ENCODE data around the gene ACER2.

ACER2 gene

DNA sequence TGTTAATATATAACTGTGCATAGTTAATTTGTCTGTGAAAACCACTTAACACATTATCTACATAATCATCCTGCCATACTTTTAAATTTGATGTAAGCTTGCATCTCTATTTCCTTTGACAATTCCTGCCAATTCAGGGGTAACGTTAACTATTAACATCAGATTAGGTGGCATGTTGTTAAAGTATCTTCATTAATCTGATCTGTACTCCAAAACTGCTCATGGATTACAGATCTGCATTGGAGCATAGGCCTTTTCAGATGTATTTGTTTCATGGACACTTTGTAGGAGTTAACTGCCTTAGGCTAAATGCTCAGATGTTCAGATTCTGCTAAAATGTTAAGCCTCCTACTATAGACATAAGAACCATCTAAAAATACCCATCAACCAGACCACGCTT is 31.9 kb upstream of the ACER2 start:
- TF ChIP-seq ZNF384 (IDR thresholded peaks at IDR 0.05) (no peak), TARDBP (IDR thresholded peaks at IDR 0.05) (no peak), ELF4 (IDR thresholded peaks at IDR 0.05) (no peak), NFRKB (IDR thresholded peaks at IDR 0.05) (no peak), BHLHE40 (IDR thresholded peaks at IDR 0.05; ENCODE audit: borderline replicate concordance) (no peak), HDGF (IDR thresholded peaks at IDR 0.05; ENCODE audit: borderline replicate concordance) (no peak), L3MBTL2 (conservative IDR thresholded peaks at IDR 0.05) (no peak), SUZ12 (IDR thresholded peaks at IDR 0.05) (no peak), FOXA1 (IDR thresholded peaks at IDR 0.05) (no peak), SP1 (IDR thresholded peaks at IDR 0.05) (no peak), FOXM1 (IDR thresholded peaks at IDR 0.05; ENCODE audit: borderline replicate concordance) (no peak), CTBP1 (IDR thresholded peaks at IDR 0.05; ENCODE audit: borderline replicate concordance) (no peak), LEF1 (IDR thresholded peaks at IDR 0.05; ENCODE audit: borderline replicate concordance) (no peak), ARNT (IDR thresholded peaks at IDR 0.05) (no peak), FOXK2 (IDR thresholded peaks at IDR 0.05) (no peak)
- TF ChIP-seq, protein P1, sequence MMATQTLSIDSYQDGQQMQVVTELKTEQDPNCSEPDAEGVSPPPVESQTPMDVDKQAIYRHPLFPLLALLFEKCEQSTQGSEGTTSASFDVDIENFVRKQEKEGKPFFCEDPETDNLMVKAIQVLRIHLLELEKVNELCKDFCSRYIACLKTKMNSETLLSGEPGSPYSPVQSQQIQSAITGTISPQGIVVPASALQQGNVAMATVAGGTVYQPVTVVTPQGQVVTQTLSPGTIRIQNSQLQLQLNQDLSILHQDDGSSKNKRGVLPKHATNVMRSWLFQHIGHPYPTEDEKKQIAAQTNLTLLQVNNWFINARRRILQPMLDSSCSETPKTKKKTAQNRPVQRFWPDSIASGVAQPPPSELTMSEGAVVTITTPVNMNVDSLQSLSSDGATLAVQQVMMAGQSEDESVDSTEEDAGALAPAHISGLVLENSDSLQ (IDR thresholded peaks at IDR 0.05): no peak
- ChIA-PET CTCF (no interaction called here), POLR2A (no interaction called here)

DNA sequence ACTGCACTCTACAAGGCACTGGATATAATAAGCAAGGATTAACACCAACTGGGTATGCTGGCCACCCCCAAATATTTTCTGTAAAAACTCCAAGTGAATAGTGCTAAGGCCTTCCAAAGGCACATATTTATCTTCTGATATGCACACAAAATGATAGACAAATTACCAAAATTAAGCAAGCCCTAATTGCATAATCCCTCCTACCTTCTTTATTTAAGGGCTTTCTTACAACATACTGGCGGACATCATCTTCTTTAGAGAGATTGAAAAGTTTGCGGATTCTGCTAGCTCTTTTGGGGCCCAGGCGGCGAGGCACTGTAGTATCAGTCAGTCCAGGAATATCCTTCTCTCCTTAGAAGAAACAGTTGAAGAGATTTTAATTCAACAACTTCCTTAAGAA is 30.6 kb upstream of the ACER2 start:
- POLR2A ChIA-PET: no interaction called here
- CTCF ChIA-PET: no interaction called here
- no peak for TF ChIP-seq TARDBP (IDR thresholded peaks at IDR 0.05)
- no peak for TF ChIP-seq CTBP1 (IDR thresholded peaks at IDR 0.05; ENCODE audit: borderline replicate concordance)
- TF ChIP-seq ZNF384 (IDR thresholded peaks at IDR 0.05): no peak
- TF ChIP-seq, protein P1 (IDR thresholded peaks at IDR 0.05): no peak
- no peak for TF ChIP-seq SUZ12 (IDR thresholded peaks at IDR 0.05)
- no peak for TF ChIP-seq L3MBTL2 (conservative IDR thresholded peaks at IDR 0.05)
- no peak for TF ChIP-seq FOXA1 (IDR thresholded peaks at IDR 0.05)
- TF ChIP-seq ELF4 (IDR thresholded peaks at IDR 0.05): no peak
- DNase-seq (ENCODE audit: extremely low spot score): no peak

More for the DNA sequence above, 31.9 kb upstream of the ACER2 start:
- DNase-seq (ENCODE audit: extremely low spot score): no peak

DNA sequence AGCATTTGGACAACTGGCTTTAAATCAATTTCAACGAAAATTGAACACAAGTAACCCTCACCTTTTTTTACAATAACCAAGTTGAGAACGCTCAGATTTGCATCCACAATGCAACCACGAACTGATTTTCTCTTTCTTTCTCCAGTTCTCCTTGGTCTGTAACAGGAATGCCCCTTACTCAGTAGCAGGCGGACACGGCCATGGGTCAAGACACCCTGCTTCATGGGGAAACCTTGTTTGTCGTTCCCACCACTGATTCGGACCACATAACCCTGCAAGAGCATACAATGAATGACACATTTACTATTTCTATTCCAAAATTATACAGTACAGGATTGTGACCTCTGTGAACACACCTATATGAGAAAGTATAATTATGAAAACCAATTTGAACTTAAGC is 30.2 kb upstream of the ACER2 start:
- POLR2A ChIA-PET: no interaction called here
- DNase-seq (ENCODE audit: extremely low spot score): no peak
- TF ChIP-seq LEF1 (IDR thresholded peaks at IDR 0.05; ENCODE audit: borderline replicate concordance) (no peak), FOXA1 (IDR thresholded peaks at IDR 0.05) (no peak), ELF4 (IDR thresholded peaks at IDR 0.05) (no peak), ARNT (IDR thresholded peaks at IDR 0.05) (no peak), FOXM1 (IDR thresholded peaks at IDR 0.05; ENCODE audit: borderline replicate concordance) (no peak), CTBP1 (IDR thresholded peaks at IDR 0.05; ENCODE audit: borderline replicate concordance) (no peak), ZNF384 (IDR thresholded peaks at IDR 0.05) (no peak), SP1 (IDR thresholded peaks at IDR 0.05) (no peak), FOXK2 (IDR thresholded peaks at IDR 0.05) (no peak), NFRKB (IDR thresholded peaks at IDR 0.05) (no peak)
- CTCF ChIA-PET: no interaction called here

DNA sequence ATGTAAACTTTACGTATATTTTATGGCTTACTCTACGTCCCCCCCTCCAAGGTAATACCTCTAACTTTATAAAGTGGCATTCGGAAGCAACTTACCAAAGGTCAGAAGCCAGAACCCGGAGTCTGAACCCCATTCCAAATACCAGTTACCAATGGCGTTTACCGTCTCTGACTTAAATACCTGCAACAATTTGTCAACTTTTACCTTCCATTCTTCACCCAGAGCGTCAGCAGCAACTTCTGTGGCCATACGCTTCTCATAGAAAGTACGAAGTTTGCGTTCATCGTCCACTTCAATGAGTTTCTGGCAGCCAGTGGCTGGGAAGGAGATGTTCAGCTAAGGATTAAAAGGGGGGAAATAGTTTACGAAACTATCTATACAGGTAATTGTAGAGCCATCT is 29.5 kb upstream of the ACER2 start:
- DNase-seq (ENCODE audit: extremely low spot score): no peak
- CTCF ChIA-PET: no interaction called here
- POLR2A ChIA-PET: interaction anchor here (0.8 to 1.1 kb wide), 2 partner anchors 11 to 330 kb away, joined by 3 read pairs; partner anchors contain the start of gene RRAGA

DNA sequence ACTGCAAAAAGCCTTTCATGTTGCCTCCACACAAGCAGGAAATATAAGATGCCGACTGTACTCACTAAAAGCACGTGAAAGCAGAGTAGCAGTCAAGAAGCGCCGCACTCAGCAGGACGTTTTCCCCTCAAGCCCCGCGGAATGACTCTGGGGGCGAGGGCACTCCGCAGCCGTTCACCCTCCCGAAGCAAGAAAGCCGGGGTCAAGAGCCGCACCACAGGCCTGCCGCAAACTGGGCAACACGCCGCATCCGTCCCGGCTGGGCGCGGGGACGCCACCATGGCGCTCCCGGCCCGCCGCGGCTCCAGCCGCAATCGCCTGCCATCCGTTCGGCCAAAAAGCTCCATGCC is 29.1 kb upstream of the ACER2 start:
- TF ChIP-seq ELF4 (IDR thresholded peaks at IDR 0.05) (no peak), ARNT (IDR thresholded peaks at IDR 0.05) (no peak), L3MBTL2 (conservative IDR thresholded peaks at IDR 0.05) (no peak), FOXA1 (IDR thresholded peaks at IDR 0.05) (no peak), NFRKB (IDR thresholded peaks at IDR 0.05) (no peak), FOXM1 (IDR thresholded peaks at IDR 0.05; ENCODE audit: borderline replicate concordance) (no peak), LEF1 (IDR thresholded peaks at IDR 0.05; ENCODE audit: borderline replicate concordance) (no peak; the same call in 1 of the 2 replicates), HDGF (IDR thresholded peaks at IDR 0.05; ENCODE audit: borderline replicate concordance) (no peak), SUZ12 (IDR thresholded peaks at IDR 0.05) (no peak), SP1 (IDR thresholded peaks at IDR 0.05) (no peak), FOXK2 (IDR thresholded peaks at IDR 0.05) (no peak), CTBP1 (IDR thresholded peaks at IDR 0.05; ENCODE audit: borderline replicate concordance) (no peak), BHLHE40 (IDR thresholded peaks at IDR 0.05; ENCODE audit: borderline replicate concordance) (no peak), TARDBP (IDR thresholded peaks at IDR 0.05) (no peak), ZNF384 (IDR thresholded peaks at IDR 0.05) (no peak)
- TF ChIP-seq, protein P1 (IDR thresholded peaks at IDR 0.05): no peak
- CTCF ChIA-PET: no interaction called here
- POLR2A ChIA-PET: interaction anchor here (0.8 to 1.1 kb wide), 6 partner anchors 9 to 331 kb away, joined by 3 to 4 read pairs (median 3); partner anchors contain the start of gene RRAGA
- peak; percentile 34 for DNase-seq (ENCODE audit: extremely low spot score)

More for the DNA sequence above, 29.5 kb upstream of the ACER2 start:
- TF ChIP-seq FOXK2 (IDR thresholded peaks at IDR 0.05) (no peak), CTBP1 (IDR thresholded peaks at IDR 0.05; ENCODE audit: borderline replicate concordance) (no peak), HDGF (IDR thresholded peaks at IDR 0.05; ENCODE audit: borderline replicate concordance) (no peak), L3MBTL2 (conservative IDR thresholded peaks at IDR 0.05) (no peak), SUZ12 (IDR thresholded peaks at IDR 0.05) (no peak), ELF4 (IDR thresholded peaks at IDR 0.05) (no peak), ARNT (IDR thresholded peaks at IDR 0.05) (no peak), BHLHE40 (IDR thresholded peaks at IDR 0.05; ENCODE audit: borderline replicate concordance) (no peak), SP1 (IDR thresholded peaks at IDR 0.05) (no peak), LEF1 (IDR thresholded peaks at IDR 0.05; ENCODE audit: borderline replicate concordance) (no peak), NFRKB (IDR thresholded peaks at IDR 0.05) (no peak), ZNF384 (IDR thresholded peaks at IDR 0.05) (no peak), FOXA1 (IDR thresholded peaks at IDR 0.05) (no peak), FOXM1 (IDR thresholded peaks at IDR 0.05; ENCODE audit: borderline replicate concordance) (no peak), TARDBP (IDR thresholded peaks at IDR 0.05) (no peak)
- TF ChIP-seq, protein P1 (IDR thresholded peaks at IDR 0.05): no peak

Data from HEK293T (cell line).